ENCODE results near the gene CST9.

The CST9 gene

GRCh38 chr20:23554401-23554800 lies 51.3 kb downstream of the CST9 start:
- H3K4me3 ChIP-seq (ENCODE audit: low read depth, low read length) = no peak overlapping the region
